GM19328 (cell line): ENCODE measurements around the gene MCM10.
"Not testable (repeated sequence)": the region's sequence is repeated elsewhere in the genome, so short reads cannot be mapped to it uniquely, and the experiment has no call there.

Experiments used
- ATAC-seq: cut with Tn5 transposase; IDR thresholded peaks from one replicate; pipeline ENCODE4 v1.9.1; 2021; ENCODE audit warnings: mild to moderate bottlenecking, moderate library complexity; ENCODE audit not compliant: unreplicated experiment

The MCM10 gene

DNA sequence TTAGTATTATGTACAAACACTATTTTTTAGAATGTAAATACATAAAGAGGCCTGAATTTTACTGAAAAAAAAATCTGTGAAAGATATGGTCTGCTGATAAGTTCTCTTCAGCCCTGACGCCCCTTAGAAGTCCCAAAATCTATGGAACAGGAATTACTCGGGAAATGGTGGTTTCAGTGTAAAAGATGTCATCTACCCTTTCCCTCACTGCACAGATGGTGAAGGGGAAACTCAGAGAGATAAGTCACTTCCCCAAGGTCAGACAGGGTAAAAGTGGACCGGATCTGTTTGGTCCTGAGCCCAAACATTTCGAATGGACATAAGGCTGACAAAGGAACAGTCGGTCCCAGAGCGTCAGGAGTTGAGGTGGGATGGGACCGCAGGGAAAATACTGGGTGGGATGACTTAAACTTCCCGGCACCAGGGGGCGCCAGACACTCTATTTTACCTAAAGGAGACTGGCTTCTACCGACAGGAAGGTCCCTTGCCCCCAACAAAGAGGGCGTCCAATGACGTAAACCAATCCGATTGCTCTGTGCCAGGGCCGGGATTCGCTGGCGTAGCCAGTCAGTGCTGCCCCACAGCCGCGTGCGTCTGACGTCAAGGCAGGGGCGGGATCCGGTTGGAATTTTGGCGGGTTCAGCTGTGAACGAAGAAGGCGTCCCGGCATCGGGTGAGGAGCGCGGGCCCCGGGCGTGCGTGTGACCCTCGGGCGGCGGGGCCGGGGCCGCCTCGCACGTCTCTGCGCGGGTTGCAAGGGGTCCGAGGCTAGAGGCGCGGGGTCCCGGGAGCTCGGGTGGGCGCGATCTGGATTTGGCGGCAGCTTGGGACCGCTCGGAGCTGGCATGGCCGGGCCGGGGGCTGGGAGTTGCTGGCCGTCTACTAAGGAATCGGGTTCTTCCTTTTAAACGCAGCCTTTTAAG is at the start of gene MCM10:
MCM10 (plus strand) TSS at position 625 of the 923 bp plus-strand sequence. CDS start 2,645 bp downstream, outside the sequence.
- ATAC-seq = peak; percentile 100

GRCh38 chr10:13113544-13113943 is 47.8 kb upstream of the MCM10 start:
- ATAC-seq = no peak

DNA sequence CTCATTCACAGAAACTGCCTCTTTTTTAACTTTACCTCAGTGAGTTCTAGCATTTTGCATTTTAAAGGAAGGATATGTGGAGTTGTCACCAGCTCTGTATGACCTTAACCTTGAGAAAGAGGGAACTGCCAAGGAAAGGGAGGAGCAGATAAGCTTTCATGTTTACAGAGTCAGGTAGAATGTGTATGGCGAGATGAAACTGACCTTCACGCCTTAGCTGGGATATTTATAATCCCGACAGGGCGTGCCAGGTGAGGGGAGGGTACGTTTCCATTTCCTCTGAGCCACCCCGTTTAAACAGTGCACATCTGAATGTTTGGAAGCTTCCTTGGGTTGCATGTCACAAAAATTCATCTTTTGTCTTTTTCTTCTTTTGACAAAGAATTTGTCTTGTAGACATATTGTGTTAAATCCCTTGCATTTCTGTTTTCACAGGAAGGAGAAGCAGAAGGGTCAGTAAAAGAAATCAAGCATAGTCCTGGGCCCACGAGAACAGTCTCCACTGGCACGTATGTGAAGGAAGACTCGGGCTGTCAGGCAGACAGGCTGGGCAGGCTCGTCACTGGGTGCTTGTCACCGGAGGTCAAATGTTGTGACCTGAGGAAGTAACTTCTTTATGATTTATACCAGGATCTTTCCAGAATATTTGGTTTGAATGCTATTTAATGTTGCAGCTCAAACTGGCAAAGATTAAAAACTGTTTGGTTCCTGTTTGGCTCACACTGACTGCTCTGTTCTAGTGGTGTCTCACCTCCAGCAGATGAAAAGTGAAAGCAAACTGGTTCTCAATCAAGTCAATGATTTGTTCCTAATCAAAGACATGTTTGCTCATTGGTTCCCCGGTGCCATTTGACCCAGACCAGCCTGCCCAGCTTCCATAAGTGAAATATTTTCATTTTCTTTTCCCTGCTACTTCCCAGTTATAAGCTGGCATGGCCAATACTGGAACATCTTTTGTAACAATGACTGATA is 45.2 kb upstream of the MCM10 start:
- no peak for ATAC-seq

DNA sequence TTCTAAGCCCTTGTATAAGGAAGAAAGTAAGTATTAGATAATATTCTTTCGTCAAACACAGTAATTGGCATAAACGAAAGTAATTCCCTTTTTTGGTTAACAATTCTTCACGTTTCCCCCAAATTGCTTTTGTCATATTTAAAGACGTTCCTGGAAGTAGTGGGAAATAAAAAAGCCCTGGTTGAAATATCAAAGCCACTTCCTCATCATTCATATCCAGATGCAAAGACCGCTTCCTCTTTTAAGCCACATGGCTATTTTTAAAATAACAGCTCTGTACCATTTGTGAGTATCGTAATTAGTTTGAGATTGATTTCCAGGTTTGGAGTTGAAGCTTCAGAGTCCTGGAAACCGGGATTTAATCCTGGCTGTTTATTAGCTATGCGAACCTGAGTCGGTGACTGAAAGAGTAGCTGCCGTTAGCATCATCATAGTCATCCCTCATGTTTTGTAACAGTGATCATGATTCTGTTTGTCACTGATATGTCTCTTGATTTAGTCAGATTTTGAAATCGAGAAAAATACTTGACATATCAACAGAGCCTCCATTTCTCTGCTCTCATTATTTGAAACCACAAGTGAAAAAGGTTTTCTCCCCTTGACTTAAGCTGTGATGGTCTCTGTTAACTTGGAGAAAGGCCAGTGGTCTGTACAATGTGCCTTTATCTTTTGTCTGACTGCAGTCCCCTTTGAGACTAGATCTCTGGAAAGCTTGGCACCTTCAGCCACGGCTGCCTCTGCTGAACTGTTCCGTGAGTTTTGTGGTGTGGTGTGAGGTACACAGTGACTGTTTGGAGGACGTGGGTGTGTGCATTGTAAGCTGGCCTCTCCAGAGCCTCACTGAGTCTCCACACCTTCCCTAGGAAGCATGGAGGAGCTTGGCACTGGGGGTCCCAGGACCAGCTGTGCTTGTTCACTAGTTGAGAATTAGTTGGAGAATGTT is 43.2 kb upstream of the MCM10 start:
- no peak for ATAC-seq

DNA sequence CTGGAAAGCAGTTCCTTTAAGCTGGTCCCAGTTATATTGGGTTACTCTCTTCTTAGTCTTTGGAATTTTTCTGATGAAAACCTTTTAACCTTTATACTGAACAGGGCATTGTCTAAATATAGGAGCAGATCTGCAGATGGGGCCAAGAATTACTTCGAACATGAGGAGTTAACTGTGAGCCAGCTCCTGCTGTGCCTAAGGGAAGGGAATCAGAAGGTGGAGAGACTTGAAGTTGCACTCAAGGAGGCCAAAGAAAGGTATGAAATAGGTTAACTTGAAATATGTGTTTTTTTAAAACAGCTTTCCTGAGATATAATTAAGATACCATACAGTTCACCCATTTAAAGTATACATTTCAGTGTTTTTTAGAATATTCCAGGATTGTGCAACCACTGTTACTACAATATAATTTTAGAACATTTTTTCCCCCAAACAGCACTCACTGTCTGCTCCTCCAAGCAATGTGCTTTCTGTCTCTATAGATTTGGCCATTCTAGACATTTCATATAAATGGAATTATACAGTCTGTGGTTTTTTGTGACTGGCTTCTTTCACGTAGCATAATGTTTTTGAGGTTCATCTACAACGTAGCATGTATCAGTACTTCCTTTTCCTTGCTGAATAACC is 42.5 kb upstream of the MCM10 start:
- ATAC-seq = no peak

DNA sequence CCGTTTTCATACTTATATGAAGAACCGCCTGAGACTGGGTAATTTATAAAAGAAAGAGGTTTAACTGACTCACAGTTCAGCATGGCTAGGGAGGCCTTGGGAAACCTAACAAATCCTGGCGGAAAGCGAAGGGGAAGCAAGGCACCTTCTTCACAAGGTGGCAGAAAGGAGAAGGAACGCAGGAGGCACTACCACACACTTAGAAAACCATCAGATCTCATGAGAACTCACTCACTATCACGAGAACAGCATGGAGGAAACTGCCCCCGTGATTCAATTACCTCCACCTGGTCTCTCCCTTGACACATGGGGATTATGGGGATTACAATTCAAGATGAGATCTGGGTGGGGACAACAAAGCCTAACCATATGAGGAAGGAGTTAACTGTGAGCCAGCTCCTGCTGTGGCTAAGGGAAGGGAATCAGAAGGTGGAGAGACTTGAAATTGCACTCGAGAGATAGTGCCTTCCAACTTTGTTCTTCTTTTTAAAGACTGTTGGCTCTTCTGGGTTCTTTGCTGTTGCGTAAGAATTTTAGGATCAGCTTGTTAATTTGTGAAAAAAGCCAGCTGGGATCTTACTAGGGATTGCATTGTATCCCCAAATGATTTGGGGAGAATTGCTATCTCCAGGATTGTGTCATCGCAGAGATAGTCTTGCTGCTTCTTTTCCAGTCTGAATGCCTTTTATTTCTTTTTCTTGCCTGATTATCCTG is 40.4 kb upstream of the MCM10 start:
- ATAC-seq = no peak

GRCh38 chr10:13121500-13121854 is 39.9 kb upstream of the MCM10 start:
- no peak for ATAC-seq

GRCh38 chr10:13136651-13137050 is 24.7 kb upstream of the MCM10 start:
- ATAC-seq = no peak

DNA sequence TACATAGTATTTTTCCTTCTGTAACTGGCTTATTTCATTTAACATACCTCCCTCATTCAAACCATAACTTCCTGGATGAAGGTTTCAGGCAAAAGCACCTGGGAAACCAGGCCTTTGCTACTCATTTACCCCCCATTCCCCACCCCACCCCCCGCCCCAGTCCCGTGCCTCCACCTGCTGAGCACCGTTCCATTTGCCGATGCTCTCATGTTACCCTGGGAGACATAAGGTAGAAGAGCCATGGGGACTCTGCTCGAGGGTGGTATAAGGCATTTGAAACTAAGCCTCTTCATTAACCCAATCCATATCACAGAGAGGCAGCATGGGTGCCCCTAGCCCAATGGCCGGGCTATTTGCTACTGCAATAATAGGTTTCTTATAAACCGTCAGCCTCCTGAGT is 22.2 kb upstream of the MCM10 start:
- ATAC-seq = no peak

- no peak for ATAC-seq
Measured at GRCh38 chr10:13139676-13140075, 21.7 kb upstream of the MCM10 start.

- no peak for ATAC-seq
Measured at GRCh38 chr10:13140627-13141190, 20.6 kb upstream of the MCM10 start.

GRCh38 chr10:13143766-13144165 is 17.6 kb upstream of the MCM10 start:
- ATAC-seq = no peak

DNA sequence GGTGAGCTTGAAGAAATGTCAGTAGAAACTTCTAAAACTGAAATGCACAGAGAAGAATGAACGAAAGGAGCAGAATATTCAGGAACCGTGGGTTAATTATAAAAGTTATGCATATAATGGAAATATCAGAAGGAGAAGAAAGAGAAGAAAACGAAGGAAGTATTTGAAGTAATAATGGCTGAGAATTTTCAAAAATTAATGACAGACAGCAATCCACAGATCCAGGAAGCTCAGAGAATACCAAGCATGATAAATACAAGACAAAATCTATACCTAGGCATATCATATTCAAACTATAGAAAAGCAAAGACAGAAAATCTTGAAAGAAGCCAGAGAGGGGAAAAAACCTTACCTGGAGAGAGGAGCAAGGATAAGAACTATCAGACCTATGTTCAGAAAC is 16.5 kb upstream of the MCM10 start:
- ATAC-seq = no peak

- no peak for ATAC-seq
Measured at GRCh38 chr10:13146379-13146778, 15.0 kb upstream of the MCM10 start.

- ATAC-seq = no peak
Measured at GRCh38 chr10:13147161-13147560, 14.2 kb upstream of the MCM10 start.

- no peak for ATAC-seq
Measured at GRCh38 chr10:13152296-13152695, 9.1 kb upstream of the MCM10 start.

GRCh38 chr10:13155860-13156259 is 5.5 kb upstream of the MCM10 start:
- ATAC-seq = not testable (repeated sequence)

DNA sequence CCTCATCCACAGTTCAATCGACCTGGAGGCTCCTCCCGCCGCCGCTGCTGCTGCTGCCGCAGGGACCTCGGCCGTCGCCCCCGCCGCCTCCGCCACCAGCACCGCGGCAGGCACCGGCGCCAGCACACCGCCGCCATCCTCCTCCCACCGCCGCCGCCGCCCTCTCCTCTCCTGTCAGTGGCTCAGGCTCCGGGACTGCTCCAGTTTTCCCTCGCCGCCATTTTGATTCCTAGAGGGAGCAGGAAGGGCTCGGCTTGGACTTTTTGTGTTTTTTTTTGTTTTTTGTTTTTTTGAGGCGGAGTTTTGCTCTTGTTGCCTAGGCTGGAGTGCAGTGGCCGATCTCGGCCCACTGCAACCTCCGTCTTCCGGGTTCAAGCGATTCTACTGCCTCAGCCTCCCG is 3.0 kb upstream of the MCM10 start:
- no peak for ATAC-seq

- no peak for ATAC-seq
Measured at GRCh38 chr10:13161857-13162271, 506 bp downstream of the MCM10 start.
